Hepatocyte (in vitro differentiated cells): ENCODE measurements around the gene BARX1.

Experiments
- CTCF ChIP-seq: fragments of 200-600 bp; sonication (generic); IDR thresholded peaks from 2 replicates; pipeline ENCODE4 v1.5.1; 2016; ENCODE audit warnings: antibody characterized with exemption, mild to moderate bottlenecking; ENCODE audit not compliant: poor library complexity
- EZH2 ChIP-seq: fragments of 200-600 bp; sonication (generic); IDR thresholded peaks from 2 replicates; pipeline ENCODE4 v1.6.1; 2016; ENCODE audit warnings: antibody characterized with exemption, mild to moderate bottlenecking, borderline replicate concordance
- EZH2phosphoT487 ChIP-seq: fragments of 200-600 bp; sonication (generic); IDR thresholded peaks from one replicate; pipeline ENCODE4 v1.6.1; 2018; ENCODE audit warnings: antibody characterized with exemption, mild to moderate bottlenecking, low read depth, moderate library complexity; ENCODE audit not compliant: unreplicated experiment, severe bottlenecking

- TF ChIP-seq CTCF (no peak), EZH2phosphoT487 (no peak), EZH2 (no peak)
Measured at GRCh38 chr9:93905473-93906133, 49.6 kb downstream of the BARX1 start.
